K562 (cell line): Measurements from ENCODE around the gene FAXC.

Experiments used
- CHD2 ChIP-seq: IDR thresholded peaks from 2 replicates; pipeline ENCODE4 v1.6.1; 2011; ENCODE audit warnings: low read depth, low read length
- FOXO4 ChIP-seq: fragments of 450-650 bp; formaldehyde crosslinking; IDR thresholded peaks from 2 replicates; pipeline ENCODE4 v1.4.0; 2020; ENCODE audit warnings: mild to moderate bottlenecking, moderate library complexity

DNA sequence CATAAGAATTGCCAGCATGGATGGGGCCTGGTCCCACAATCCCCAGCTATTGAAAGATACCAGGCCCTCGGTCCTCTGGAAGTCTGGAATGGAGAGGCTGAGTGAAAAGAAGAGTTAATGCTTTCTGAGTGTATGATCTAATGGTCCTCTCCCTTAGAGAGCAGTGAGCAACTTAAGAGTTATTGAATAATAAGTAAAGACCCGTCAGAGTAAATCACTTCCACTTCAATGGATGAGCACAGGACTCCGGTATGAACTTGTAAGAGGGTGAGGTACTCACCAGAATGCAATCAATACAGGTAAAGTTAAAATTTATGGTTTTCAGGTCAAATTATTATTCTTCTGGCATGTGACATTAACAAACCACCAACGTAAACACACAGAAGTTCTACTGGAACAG lies 39.9 kb downstream of the FAXC start:
- TF ChIP-seq FOXO4 (no peak), CHD2 (no peak)
